Measurements from ENCODE around the gene ENKUR.
A peak's percentile ranks its signal among the peaks of the same experiment; 100 is the strongest.
"Not testable (repeated sequence)": the region's sequence is repeated elsewhere in the genome, so short reads cannot be mapped to it uniquely, and the experiment has no call there.

ENKUR gene

DNA sequence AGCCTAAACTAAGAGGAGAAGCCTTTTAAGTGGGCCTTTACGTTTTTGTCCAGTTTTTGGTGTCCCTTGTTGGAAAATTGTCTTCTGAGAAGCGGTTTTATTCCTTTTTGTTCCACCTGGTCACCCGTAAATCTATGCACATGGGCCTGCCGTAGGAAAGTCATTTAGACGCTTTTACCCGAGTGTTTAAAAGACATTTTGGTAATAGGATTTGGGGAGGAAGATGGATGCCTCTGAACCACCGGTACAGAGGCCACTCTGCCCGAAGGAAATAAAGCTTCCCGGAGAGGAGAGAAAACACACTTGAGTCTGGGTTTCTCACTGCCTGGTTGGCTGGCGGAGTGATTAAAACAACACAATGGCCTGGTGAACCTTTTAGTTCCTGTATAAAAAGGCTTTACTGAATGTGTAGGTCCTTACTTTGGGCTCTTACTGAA, 1.2 kb upstream of the ENKUR start:
- H3K27ac ChIP-seq, result peak overlapping the region; percentile 93 to 94
- TF ChIP-seq, protein P1, sequence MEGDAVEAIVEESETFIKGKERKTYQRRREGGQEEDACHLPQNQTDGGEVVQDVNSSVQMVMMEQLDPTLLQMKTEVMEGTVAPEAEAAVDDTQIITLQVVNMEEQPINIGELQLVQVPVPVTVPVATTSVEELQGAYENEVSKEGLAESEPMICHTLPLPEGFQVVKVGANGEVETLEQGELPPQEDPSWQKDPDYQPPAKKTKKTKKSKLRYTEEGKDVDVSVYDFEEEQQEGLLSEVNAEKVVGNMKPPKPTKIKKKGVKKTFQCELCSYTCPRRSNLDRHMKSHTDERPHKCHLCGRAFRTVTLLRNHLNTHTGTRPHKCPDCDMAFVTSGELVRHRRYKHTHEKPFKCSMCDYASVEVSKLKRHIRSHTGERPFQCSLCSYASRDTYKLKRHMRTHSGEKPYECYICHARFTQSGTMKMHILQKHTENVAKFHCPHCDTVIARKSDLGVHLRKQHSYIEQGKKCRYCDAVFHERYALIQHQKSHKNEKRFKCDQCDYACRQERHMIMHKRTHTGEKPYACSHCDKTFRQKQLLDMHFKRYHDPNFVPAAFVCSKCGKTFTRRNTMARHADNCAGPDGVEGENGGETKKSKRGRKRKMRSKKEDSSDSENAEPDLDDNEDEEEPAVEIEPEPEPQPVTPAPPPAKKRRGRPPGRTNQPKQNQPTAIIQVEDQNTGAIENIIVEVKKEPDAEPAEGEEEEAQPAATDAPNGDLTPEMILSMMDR (IDR thresholded peaks at IDR 0.05), result no peak

DNA sequence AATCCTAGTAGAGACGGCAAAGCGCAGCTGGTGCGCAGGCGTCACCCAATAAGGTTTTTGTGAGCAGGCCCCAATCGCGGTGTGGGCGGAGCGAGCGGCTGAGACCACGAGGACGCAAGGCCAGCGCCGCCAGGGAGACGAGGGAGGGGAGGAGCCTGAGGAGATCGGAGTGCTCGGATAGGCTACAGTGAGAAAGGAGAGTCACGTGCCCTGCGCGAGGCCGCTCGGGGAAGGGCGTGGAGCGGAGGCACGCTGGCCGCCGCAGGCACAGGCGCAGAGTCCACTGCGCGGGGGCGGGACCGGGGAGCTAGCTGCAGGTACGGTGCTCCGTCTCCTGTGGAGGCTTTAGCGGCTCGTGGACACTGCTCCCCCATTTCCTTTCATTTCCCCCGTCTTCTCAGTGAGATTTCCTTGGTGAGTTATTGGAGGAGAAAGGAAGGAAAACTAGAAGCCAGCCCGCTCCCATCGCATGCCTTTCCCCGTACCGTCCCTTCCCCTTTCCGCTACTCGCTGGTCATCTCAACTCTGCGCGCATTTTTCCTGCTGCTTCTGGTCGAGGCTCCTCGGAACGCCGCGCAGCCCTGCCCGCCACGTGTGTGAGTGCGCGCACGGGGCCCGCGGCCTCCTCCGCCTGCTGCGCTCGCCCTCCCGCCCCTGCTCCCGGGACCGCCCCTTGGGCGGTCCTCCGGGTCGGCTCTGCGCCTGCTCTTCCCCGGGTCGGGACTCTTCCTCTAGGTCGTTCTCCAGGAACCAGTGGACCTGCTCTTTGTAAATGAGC, 607 bp upstream of the ENKUR start, which contains the start of gene THNSL1:
Gene THNSL1 (plus strand): TSS at position 237 of the 778 bp plus-strand sequence. CDS start 6,612 bp downstream, outside the sequence.
- TF ChIP-seq, protein P1 (IDR thresholded peaks at IDR 0.05), result no peak
- peak; percentile 99 for DNase-seq (ENCODE audit: low spot score)
- Histone ChIP-seq H3K4me3 (peak within 1 kb of the TSS; percentile 83), H3K27ac (peak within 1 kb of the TSS; percentile 93 to 94)

More for the DNA sequence above, 1.2 kb upstream of the ENKUR start:
- DNase-seq (ENCODE audit: low spot score), result no peak
- peak overlapping the region; percentile 83 for H3K4me3 ChIP-seq

DNA sequence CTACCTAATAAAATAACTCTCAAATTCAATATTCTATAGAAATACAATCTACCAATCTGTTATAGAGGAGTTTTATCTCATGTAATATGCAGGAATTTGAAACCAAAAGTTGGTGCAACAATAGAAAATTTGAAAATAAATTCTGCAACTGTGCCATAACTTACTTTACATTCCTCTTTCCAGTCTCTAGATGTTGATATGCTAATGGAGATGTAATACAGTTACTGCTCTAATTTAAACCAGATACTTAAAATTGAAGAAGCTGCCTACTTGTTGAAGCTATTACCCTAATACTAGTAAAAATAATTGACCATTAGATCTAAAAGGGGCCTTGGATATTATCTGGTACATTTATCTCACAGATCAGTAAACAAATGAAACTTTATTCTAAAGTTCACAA, 1.4 kb downstream of the ENKUR start:
- H3K27ac ChIP-seq, result no peak overlapping the region
- DNase-seq (ENCODE audit: low spot score), result no peak
- H3K4me3 ChIP-seq, result no peak overlapping the region
- TF ChIP-seq, protein P1 (IDR thresholded peaks at IDR 0.05), result no peak

DNA sequence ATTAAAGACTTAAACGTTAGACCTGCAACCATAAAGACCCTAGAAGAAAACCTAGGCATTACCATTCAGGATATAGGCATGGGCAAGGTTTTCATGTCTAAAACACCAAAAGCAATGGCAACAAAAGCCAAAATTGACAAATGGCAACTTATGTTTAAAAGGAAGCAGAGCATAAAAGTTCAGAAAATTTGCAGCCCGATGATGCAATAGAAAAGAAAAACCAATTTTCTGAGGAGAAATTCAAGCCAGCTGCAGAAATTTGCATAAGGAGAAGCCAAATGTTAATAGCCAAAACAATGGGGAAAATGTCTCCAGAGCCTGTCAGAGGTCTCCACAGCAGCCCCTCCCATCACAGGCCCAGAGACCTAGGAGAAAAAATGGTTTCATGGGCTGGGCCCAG, 4.4 kb downstream of the ENKUR start:
- not testable (repeated sequence) for H3K4me3 ChIP-seq; DNase-seq (ENCODE audit: low spot score); H3K27ac ChIP-seq

DNA sequence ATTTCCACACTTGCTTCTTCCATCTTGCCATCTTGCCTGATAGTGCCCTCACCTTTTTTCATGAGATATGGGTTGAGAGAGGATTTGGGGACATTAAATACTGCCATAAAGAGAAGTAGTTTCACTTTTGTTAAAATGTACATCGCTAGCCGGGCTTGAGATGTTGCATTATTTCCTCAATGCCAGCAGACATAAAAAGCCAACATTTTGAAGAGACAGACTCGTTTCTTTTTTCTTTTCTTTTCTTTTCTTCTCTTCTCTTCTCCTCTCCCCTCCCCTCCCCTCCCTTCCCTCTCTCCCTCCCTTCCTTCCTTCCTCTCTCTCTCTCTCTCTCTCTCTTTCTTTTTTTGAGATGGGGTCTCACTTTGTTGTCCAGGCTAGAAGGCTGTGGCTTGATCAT, 17.9 kb downstream of the ENKUR start:
- no peak for DNase-seq (ENCODE audit: low spot score)
- TF ChIP-seq, protein P1 (IDR thresholded peaks at IDR 0.05), result no peak
- no peak overlapping the region for H3K27ac ChIP-seq
- no peak overlapping the region for H3K4me3 ChIP-seq

GRCh38 chr10:24995072-24995471, 20.9 kb downstream of the ENKUR start:
- Histone ChIP-seq H3K4me3 (no peak overlapping the region), H3K27ac (no peak overlapping the region)
- no peak for DNase-seq (ENCODE audit: low spot score)
- TF ChIP-seq, protein P1 (IDR thresholded peaks at IDR 0.05), result no peak

DNA sequence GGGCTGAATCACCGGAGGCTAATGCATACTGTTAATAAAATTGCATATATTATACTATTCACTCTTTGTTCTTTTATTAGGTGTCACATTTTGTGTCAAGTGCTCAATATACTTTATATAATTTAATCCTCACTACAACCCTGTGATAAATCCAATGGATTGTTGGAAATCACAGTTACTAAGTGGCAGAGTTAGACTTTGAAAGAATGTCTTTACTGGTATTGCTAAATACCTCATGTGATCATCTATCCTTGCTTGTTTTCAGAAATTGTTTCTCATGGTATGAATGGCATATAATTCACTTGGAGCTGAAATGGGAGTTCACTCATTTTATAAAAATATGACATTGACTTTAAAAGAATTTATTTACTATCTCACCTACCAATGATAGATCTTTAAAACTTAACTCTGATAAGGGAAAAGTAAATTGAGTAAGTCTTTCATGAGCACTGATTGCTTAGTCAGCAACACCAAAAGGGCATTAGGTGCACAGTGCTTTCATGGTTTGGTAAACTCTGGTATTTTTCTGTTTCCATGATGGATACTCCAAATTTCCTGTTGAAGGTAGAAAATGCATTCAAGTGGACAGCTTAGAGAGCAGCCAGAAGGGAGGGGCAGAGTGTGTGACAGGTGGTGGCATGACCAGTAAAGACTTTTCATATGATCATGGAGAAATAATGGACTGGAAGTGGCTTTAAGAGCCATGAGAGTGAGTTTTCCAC, 22.6 kb downstream of the ENKUR start:
- no peak for DNase-seq (ENCODE audit: low spot score)
- TF ChIP-seq, protein P1 (IDR thresholded peaks at IDR 0.05), result no peak
- Histone ChIP-seq H3K4me3 (no peak overlapping the region), H3K27ac (no peak overlapping the region)
